ENCODE data around the gene AIP.
"Not testable (repeated sequence)": the region's sequence is repeated elsewhere in the genome, so short reads cannot be mapped to it uniquely, and the experiment has no call there.

The AIP gene

GRCh38 chr11:67449116-67449844 is 33.5 kb upstream of the AIP start:
- no peak for DNase-seq (ENCODE audit: low read depth)

- DNase-seq (ENCODE audit: low read depth): no peak
Observed at GRCh38 chr11:67450796-67451657, 31.8 kb upstream of the AIP start.

GRCh38 chr11:67451658-67451976 is 31.2 kb upstream of the AIP start:
- no peak for DNase-seq (ENCODE audit: low read depth)

- DNase-seq (ENCODE audit: low read depth): no peak
Observed at GRCh38 chr11:67452141-67452952, 30.5 kb upstream of the AIP start, which contains the start of gene GPR152. TSS of gene GPR152 (minus strand) at chr11:67452729. CDS start at chr11:67452724, 5 bp downstream.

- no peak for DNase-seq (ENCODE audit: low read depth)
Observed at GRCh38 chr11:67453816-67454732, 28.8 kb upstream of the AIP start.

GRCh38 chr11:67455054-67455453 is 27.8 kb upstream of the AIP start, which contains the start of gene CABP4:
TSS of gene CABP4 (plus strand) at chr11:67455354. CDS start at chr11:67455424, 70 bp downstream.
- no peak for DNase-seq (ENCODE audit: low read depth)

GRCh38 chr11:67456068-67456705 is 26.6 kb upstream of the AIP start:
- no peak for DNase-seq (ENCODE audit: low read depth)

- no peak for DNase-seq (ENCODE audit: low read depth)
Observed at GRCh38 chr11:67457453-67457852, 25.4 kb upstream of the AIP start.

- no peak for DNase-seq (ENCODE audit: low read depth)
Observed at GRCh38 chr11:67458266-67458665, 24.6 kb upstream of the AIP start.

- DNase-seq (ENCODE audit: low read depth): no peak
Observed at GRCh38 chr11:67463186-67463585, 19.6 kb upstream of the AIP start.

- no peak for DNase-seq (ENCODE audit: low read depth)
Observed at GRCh38 chr11:67463680-67464410, 19.0 kb upstream of the AIP start.

GRCh38 chr11:67464411-67465188 is 18.2 kb upstream of the AIP start:
- DNase-seq (ENCODE audit: low read depth): peak; percentile 85

- DNase-seq (ENCODE audit: low read depth): no peak
Observed at GRCh38 chr11:67465189-67465510, 17.7 kb upstream of the AIP start.

GRCh38 chr11:67465530-67465929 is 17.3 kb upstream of the AIP start:
- not testable (repeated sequence) for DNase-seq (ENCODE audit: low read depth)

- DNase-seq (ENCODE audit: low read depth): no peak
Observed at GRCh38 chr11:67466367-67466766, 16.5 kb upstream of the AIP start.

GRCh38 chr11:67466962-67467771 is 15.7 kb upstream of the AIP start:
- no peak for DNase-seq (ENCODE audit: low read depth)

- no peak for DNase-seq (ENCODE audit: low read depth)
Observed at GRCh38 chr11:67468056-67468455, 14.8 kb upstream of the AIP start.

- DNase-seq (ENCODE audit: low read depth): no peak
Observed at GRCh38 chr11:67468456-67468758, 14.4 kb upstream of the AIP start.

All from activated T-helper 9 cell treated with anti-CD3 and anti-CD28 coated beads, Interleukin-2, amount 50 U/mL, for 16 hours (primary cell).